Measurements from ENCODE around the gene PAOX. TPM values are rescaled to one million over a fixed set of nuclear protein-coding genes. Genes with fewer than 3 reads are reported as not detected.
A peak's percentile ranks its signal among the peaks of the same experiment; 100 is the strongest.
"Not testable (repeated sequence)": the region's sequence is repeated elsewhere in the genome, so short reads cannot be mapped to it uniquely, and the experiment has no call there.

PAOX gene
- total RNA-seq, 4 donors from 2014 or later = 15.3 to 26.7 (median 18.4) TPM

DNA sequence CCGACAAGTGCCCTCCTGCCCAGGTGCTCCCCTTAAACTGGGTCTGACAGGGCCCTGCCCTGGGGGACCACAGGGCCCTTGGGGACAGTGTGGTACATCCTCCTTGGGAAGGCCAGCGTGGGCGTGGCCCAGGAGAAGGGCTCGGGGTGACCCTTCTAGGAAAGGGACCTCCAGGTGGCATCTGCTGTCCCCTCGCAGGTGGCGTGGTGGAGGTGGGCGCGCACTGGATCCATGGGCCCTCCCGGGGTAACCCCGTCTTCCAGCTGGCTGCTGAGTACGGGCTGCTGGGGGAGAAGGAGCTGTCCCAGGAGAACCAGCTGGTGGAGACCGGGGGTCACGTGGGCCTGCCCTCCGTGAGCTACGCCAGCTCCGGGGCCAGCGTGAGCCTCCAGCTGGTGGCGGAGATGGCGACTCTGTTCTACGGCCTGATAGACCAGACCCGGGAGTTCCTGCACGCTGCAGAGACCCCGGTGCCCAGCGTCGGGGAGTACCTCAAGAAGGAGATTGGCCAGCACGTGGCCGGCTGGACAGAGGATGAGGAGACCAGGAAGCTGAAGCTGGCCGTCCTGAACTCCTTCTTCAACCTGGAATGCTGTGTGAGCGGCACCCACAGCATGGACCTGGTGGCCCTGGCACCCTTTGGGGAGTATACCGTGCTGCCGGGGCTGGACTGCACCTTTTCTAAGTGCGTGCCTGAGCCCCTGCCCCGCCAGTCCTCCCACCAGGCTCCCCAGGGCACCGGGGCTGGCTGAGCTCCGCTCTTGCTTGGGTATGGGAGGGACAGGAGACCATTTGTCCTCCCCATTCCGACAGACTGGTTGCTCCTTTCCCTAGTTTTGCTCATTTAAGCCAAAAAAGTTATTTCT is 972 bp downstream of the PAOX start:
- no peak for DNase-seq (ENCODE audit: low spot score in 2 of 2)
- H3K36me3 ChIP-seq = peaks cover 0 to 41% (median 4%) of the 10 kb centered on the region in 3 donors
- peak overlapping the region; percentile 23 to 93 (median 86) for H3K27ac ChIP-seq
- no peaks in the 10 kb centered on the region for H3K9me3 ChIP-seq
- WGBS, 2 donors = 88 to 93% methylated on average over 20 to 36 of the region's 36 CpGs
- H3K4me3 ChIP-seq = peak overlapping the region; percentile 65 to 98 (median 78)
- H3K4me1 ChIP-seq = peaks cover 0 to 35% (median 19%) of the 10 kb centered on the region in 4 donors
- TF ChIP-seq, protein P1, sequence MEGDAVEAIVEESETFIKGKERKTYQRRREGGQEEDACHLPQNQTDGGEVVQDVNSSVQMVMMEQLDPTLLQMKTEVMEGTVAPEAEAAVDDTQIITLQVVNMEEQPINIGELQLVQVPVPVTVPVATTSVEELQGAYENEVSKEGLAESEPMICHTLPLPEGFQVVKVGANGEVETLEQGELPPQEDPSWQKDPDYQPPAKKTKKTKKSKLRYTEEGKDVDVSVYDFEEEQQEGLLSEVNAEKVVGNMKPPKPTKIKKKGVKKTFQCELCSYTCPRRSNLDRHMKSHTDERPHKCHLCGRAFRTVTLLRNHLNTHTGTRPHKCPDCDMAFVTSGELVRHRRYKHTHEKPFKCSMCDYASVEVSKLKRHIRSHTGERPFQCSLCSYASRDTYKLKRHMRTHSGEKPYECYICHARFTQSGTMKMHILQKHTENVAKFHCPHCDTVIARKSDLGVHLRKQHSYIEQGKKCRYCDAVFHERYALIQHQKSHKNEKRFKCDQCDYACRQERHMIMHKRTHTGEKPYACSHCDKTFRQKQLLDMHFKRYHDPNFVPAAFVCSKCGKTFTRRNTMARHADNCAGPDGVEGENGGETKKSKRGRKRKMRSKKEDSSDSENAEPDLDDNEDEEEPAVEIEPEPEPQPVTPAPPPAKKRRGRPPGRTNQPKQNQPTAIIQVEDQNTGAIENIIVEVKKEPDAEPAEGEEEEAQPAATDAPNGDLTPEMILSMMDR (IDR thresholded peaks at IDR 0.05) = no peak
- TF ChIP-seq POLR2A (IDR thresholded peaks at IDR 0.05) (no peak), EP300 (IDR thresholded peaks at IDR 0.05) (no peak)
- H3K27me3 ChIP-seq = no peaks in the 10 kb centered on the region

DNA sequence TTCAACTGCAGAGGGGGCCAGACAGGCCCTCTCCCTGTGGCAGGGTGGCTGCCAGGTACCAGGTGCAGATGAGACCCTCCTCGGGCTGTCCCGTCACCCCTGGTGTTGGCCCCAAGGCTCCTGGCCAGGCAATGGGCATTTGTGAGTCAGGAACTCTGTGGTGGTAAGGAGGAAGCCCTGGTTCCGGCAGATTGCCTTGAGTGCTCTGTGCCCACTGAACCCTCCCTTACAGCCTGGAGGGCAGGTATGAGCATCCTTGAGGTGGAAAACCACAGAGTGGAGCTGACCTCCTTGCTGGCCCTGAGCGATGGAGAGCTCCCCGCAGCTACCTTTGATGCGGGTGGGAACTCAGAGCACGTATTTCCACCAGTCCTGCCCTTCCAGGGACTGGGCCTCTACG is 2.0 kb downstream of the PAOX start:
- WGBS, 2 donors = 93 to 94% methylated on average over 3 to 8 of the region's 8 CpGs
- TF ChIP-seq, protein P1 (IDR thresholded peaks at IDR 0.05) = no peak
- TF ChIP-seq POLR2A (IDR thresholded peaks at IDR 0.05) (no peak), EP300 (IDR thresholded peaks at IDR 0.05) (no peak)
- no peak for DNase-seq (ENCODE audit: low spot score in 2 of 2)
- peaks cover 0 to 47% (median 4%) of the 10 kb centered on the region in 3 donors for H3K36me3 ChIP-seq
- no peaks in the 10 kb centered on the region for H3K9me3 ChIP-seq
- H3K27ac ChIP-seq = no peak overlapping the region
- no peak overlapping the region for H3K4me3 ChIP-seq
- no peaks in the 10 kb centered on the region for H3K27me3 ChIP-seq
- peaks cover 0 to 30% (median 17%) of the 10 kb centered on the region in 4 donors for H3K4me1 ChIP-seq

DNA sequence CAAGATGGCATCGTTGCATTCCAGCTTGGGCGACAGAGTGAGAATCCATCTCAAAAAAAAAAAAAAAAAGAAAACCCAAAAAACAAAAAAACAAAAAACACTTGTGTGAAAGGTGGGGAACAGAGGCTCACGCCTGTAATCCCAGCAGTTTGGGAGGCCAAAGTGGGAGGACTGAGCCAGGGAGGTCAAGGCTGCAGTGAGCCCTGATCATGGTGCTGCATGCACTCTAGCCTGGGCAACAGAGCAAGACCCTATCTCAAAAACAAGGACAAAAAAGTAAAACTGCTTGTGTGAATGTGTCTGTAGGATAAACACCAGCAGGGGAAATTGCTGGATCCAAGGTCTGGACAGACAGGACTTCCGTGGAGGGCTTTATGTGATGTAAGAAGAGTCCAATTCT is 4.5 kb downstream of the PAOX start:
- H3K4me3 ChIP-seq = no peak overlapping the region
- peaks cover 0 to 54% (median 4%) of the 10 kb centered on the region in 3 donors for H3K36me3 ChIP-seq
- DNase-seq (ENCODE audit: low spot score in 2 of 2) = no peak
- peaks cover 0 to 9% (median 9%) of the 10 kb centered on the region in 4 donors for H3K4me1 ChIP-seq
- TF ChIP-seq EP300 (IDR thresholded peaks at IDR 0.05) = no peak
- TF ChIP-seq POLR2A (IDR thresholded peaks at IDR 0.05) = no peak
- TF ChIP-seq, protein P1 (IDR thresholded peaks at IDR 0.05) = no peak
- H3K27ac ChIP-seq = no peak overlapping the region
- no peaks in the 10 kb centered on the region for H3K9me3 ChIP-seq
- no peaks in the 10 kb centered on the region for H3K27me3 ChIP-seq
- 87 to 94% methylated on average over 4 of the region's 4 CpGs for WGBS, 2 donors

DNA sequence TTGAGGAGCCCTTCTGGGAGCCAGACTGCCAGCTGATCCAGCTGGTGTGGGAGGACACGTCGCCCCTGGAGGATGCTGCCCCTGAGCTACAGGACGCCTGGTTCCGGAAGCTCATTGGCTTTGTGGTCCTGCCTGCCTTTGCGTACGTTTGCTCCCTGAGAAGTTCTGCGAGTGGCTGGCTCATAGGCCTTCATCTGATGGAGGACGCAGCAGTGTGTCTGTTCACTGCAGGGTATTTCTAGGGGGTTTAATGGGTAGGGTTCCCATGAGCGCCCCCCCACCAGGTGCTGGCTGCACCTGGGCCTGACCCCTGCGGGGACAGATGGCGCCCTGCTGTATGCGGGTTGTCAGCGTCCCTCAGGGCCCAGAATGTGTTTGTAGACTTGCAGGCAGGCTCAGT is 5.0 kb downstream of the PAOX start:
- 88 to 93% methylated on average over 7 to 13 of the region's 13 CpGs for WGBS, 2 donors
- no peak for DNase-seq (ENCODE audit: low spot score in 2 of 2)
- Histone ChIP-seq H3K4me3 (no peak overlapping the region), H3K4me1 (peaks cover 0 to 9% (median 9%) of the 10 kb centered on the region in 4 donors), H3K36me3 (peaks cover 0 to 59% (median 4%) of the 10 kb centered on the region in 3 donors), H3K27me3 (no peaks in the 10 kb centered on the region), H3K27ac (no peak overlapping the region), H3K9me3 (no peaks in the 10 kb centered on the region)
- TF ChIP-seq, protein P1 (IDR thresholded peaks at IDR 0.05) = no peak
- TF ChIP-seq EP300 (IDR thresholded peaks at IDR 0.05) (no peak), POLR2A (IDR thresholded peaks at IDR 0.05) (no peak)

DNA sequence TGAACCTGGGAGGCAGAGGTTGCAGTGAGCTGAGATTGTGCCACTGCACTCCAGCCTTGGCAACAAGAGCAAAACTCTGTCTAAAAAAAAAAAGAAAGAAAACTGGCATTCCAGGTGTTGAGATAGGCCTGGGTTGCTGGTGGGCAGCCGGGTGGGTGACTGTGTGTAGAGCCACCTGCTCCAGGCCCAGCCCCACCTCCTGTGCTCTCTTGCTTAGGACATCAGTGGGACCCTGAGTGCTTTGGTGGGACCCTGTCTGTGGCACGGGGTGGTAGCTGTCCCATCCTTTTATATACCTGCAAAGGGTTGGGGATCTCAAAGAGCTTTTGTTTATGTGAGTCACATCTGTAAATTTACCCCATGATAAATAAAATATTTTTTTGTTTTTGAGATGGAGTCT is 6.2 kb downstream of the PAOX start:
- Histone ChIP-seq H3K4me1 (peaks cover 0 to 2% (median under 1%) of the 10 kb centered on the region in 4 donors), H3K9me3 (no peaks in the 10 kb centered on the region), H3K4me3 (no peak overlapping the region), H3K27ac (no peak overlapping the region), H3K36me3 (peaks cover 0 to 71% (median 4%) of the 10 kb centered on the region in 3 donors), H3K27me3 (no peaks in the 10 kb centered on the region)
- no peak for TF ChIP-seq EP300 (IDR thresholded peaks at IDR 0.05)
- TF ChIP-seq, protein P1 (IDR thresholded peaks at IDR 0.05) = no peak
- no peak for TF ChIP-seq POLR2A (IDR thresholded peaks at IDR 0.05)
- no peak for DNase-seq (ENCODE audit: low spot score in 2 of 2)
- WGBS, 2 donors = 90 to 92% methylated on average over 2 of the region's 2 CpGs

DNA sequence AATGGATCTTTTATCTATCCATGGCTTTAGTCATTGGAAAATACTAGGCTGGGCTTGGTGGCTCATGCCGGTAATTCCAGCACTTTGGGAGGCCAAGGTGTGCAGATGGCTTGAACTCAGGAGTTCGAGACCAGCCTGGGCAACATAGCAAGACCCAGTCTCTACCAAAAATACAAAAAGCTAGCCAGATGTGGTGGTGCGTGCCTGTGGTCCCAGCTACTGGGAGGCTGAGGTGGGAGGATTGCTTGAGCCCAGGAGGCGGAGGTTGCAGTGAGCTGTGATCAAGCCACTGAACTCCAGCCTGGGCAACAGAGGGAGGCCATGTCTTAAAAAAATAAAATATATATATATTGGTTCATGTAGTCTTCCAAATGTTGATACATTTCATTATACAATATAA is 7.9 kb downstream of the PAOX start:
- WGBS, 2 donors = 99% methylated on average over 4 of the region's 4 CpGs

More for the DNA sequence above, 7.9 kb downstream of the PAOX start:
- peaks cover 0 to 75% (median 4%) of the 10 kb centered on the region in 3 donors for H3K36me3 ChIP-seq
- H3K27ac ChIP-seq; H3K9me3 ChIP-seq; DNase-seq (ENCODE audit: low spot score in 2 of 2); H3K4me3 ChIP-seq; H3K4me1 ChIP-seq; H3K27me3 ChIP-seq: not testable (repeated sequence)
